Neural progenitor cell (in vitro differentiated cells): ENCODE data around the gene ITGBL1. TPM values are rescaled to one million over a fixed set of nuclear protein-coding genes. Genes with fewer than 3 reads are reported as not detected.

Experiments used
- DNase-seq: peaks from one replicate; pipeline ENCODE4 v3.0.0-alpha.2; 2016; ENCODE audit warnings: low spot score
- H2AFZ ChIP-seq: fragments of 200-600 bp; sonication (generic); replicated peaks from 2 replicates; pipeline ENCODE4 v1.6.1; 2016; ENCODE audit warnings: antibody characterized with exemption
- H3F3A ChIP-seq: fragments of 200-600 bp; sonication (generic); 2 replicates; pipeline ENCODE4 v1.6.1; 2016; ENCODE audit warnings: antibody characterized with exemption, low read depth
- H3K27ac ChIP-seq: fragments of 200-600 bp; sonication (generic); 2 replicates; pipeline ENCODE4 v1.5.1; 2016; ENCODE audit warnings: mild to moderate bottlenecking
- H3K27me3 ChIP-seq: fragments of 200-600 bp; sonication (generic); 2 replicates; pipeline ENCODE4 v1.6.1; 2016; ENCODE audit warnings: mild to moderate bottlenecking, moderate library complexity
- H3K36me3 ChIP-seq: fragments of 200-600 bp; sonication (generic); 2 replicates; pipeline ENCODE4 v1.5.1; 2016
- H3K4me1 ChIP-seq: fragments of 200-600 bp; sonication (generic); 2 replicates; pipeline ENCODE4 v1.6.1; 2016; ENCODE audit warnings: mixed run types
- H3K4me2 ChIP-seq: fragments of 200-600 bp; sonication (generic); 2 replicates; pipeline ENCODE4 v1.6.1; 2016
- H3K4me3 ChIP-seq: fragments of 200-600 bp; sonication (generic); 2 replicates; pipeline ENCODE4 v1.5.1; 2016
- H3K79me2 ChIP-seq: fragments of 200-600 bp; sonication (generic); 2 replicates; pipeline ENCODE4 v1.6.1; 2016; ENCODE audit warnings: low read depth
- H3K9ac ChIP-seq: fragments of 200-600 bp; sonication (generic); 2 replicates; pipeline ENCODE4 v1.6.1; 2016
- H3K9me3 ChIP-seq: fragments of 200-600 bp; sonication (generic); 2 replicates; pipeline ENCODE4 v1.5.1; 2016; ENCODE audit warnings: low read depth
- H4K20me1 ChIP-seq: fragments of 200-600 bp; sonication (generic); 2 replicates; pipeline ENCODE4 v1.6.1; 2016; ENCODE audit warnings: low read depth
- H3K27ac Mint-ChIP-seq: 3 replicates; pipeline ENCODE4 v1.8.0; 2021; ENCODE audit warnings: mixed read lengths
- H3K27me3 Mint-ChIP-seq: 2 replicates; pipeline ENCODE4 v1.8.0; 2022; ENCODE audit warnings: low read depth, mild to moderate bottlenecking, inconsistent platforms, moderate library complexity, mixed read lengths; ENCODE audit not compliant: insufficient read depth
- H3K36me3 Mint-ChIP-seq: 3 replicates; pipeline ENCODE4 v1.8.0; 2021; ENCODE audit warnings: mixed read lengths
- H3K4me1 Mint-ChIP-seq: 3 replicates; pipeline ENCODE4 v1.8.0; 2021; ENCODE audit warnings: mixed read lengths
- H3K4me3 Mint-ChIP-seq: 3 replicates; pipeline ENCODE4 v1.8.0; 2021; ENCODE audit warnings: mild to moderate bottlenecking, moderate library complexity, mixed read lengths
- H3K9me3 Mint-ChIP-seq: 3 replicates; pipeline ENCODE4 v1.8.0; 2020; ENCODE audit warnings: mixed read lengths
- CTCF ChIP-seq: fragments of 200-600 bp; sonication (generic); IDR thresholded peaks from 2 replicates; pipeline ENCODE4 v1.5.1; 2017; ENCODE audit warnings: antibody characterized with exemption, mild to moderate bottlenecking
- EZH2 ChIP-seq: fragments of 200-600 bp; sonication (generic); IDR thresholded peaks from 2 replicates; pipeline ENCODE4 v1.6.1; 2017; ENCODE audit warnings: antibody characterized with exemption, mild to moderate bottlenecking, moderate library complexity
- EZH2phosphoT487 ChIP-seq: fragments of 200-600 bp; sonication (generic); IDR thresholded peaks from 2 replicates; pipeline ENCODE4 v1.6.1; 2017; ENCODE audit warnings: antibody characterized with exemption
- total RNA-seq: library from RNA; depleted of rRNA; stranded (reverse); fragments of >200 nt; gene quantifications from 2 replicates; pipeline ENCODE4 v1.2.3, GENCODE V29; 2015; ENCODE audit warnings: low replicate concordance

ITGBL1 gene
- total RNA-seq, 1 donor from 2014 or later = not detected

- Mint-ChIP-seq H3K36me3 (no peaks in the 10 kb centered on the region), H3K27me3 (no peaks in the 10 kb centered on the region), H3K27ac (no peak overlapping the region), H3K4me3 (no peak overlapping the region), H3K9me3 (no peaks in the 10 kb centered on the region), H3K4me1 (peaks cover 3% of the 10 kb centered on the region)
- no peaks in the 10 kb centered on the region for H3F3A ChIP-seq
- no peak overlapping the region for H3K27ac ChIP-seq
- no peaks in the 10 kb centered on the region for H3K4me1 ChIP-seq
- peak; percentile 9 for TF ChIP-seq CTCF
- TF ChIP-seq EZH2phosphoT487 = no peak
- no peak overlapping the region for H3K4me2 ChIP-seq
- H2AFZ ChIP-seq = no peak overlapping the region
- no peaks in the 10 kb centered on the region for H3K9me3 ChIP-seq
- no peak overlapping the region for H3K9ac ChIP-seq
- no peaks in the 10 kb centered on the region for H3K36me3 ChIP-seq
- no peaks in the 10 kb centered on the region for H3K27me3 ChIP-seq
- H3K79me2 ChIP-seq = no peaks in the 10 kb centered on the region
- no peaks in the 10 kb centered on the region for H4K20me1 ChIP-seq
- DNase-seq = no peak
- no peak overlapping the region for H3K4me3 ChIP-seq
These were observed 1.3 kb downstream of the ITGBL1 start for GRCh38 chr13:101453784-101454201.

- TF ChIP-seq CTCF (no peak), EZH2 (no peak), EZH2phosphoT487 (no peak)
- no peaks in the 10 kb centered on the region for H3K9me3 ChIP-seq
- no peaks in the 10 kb centered on the region for H3K9me3 Mint-ChIP-seq
- no peaks in the 10 kb centered on the region for H3F3A ChIP-seq
- no peaks in the 10 kb centered on the region for H3K27me3 ChIP-seq
- H3K36me3 Mint-ChIP-seq = no peaks in the 10 kb centered on the region
- peaks cover 3% of the 10 kb centered on the region for H3K4me1 Mint-ChIP-seq
- no peaks in the 10 kb centered on the region for H3K4me1 ChIP-seq
- H3K36me3 ChIP-seq = no peaks in the 10 kb centered on the region
- H3K27me3 Mint-ChIP-seq = no peaks in the 10 kb centered on the region
- no peak overlapping the region for H3K27ac Mint-ChIP-seq
- no peak overlapping the region for H3K27ac ChIP-seq
- H3K4me3 ChIP-seq = no peak overlapping the region
- no peak overlapping the region for H3K9ac ChIP-seq
- H4K20me1 ChIP-seq = no peaks in the 10 kb centered on the region
- H3K79me2 ChIP-seq = no peaks in the 10 kb centered on the region
- H3K4me3 Mint-ChIP-seq = no peak overlapping the region
- H2AFZ ChIP-seq = no peak overlapping the region
- H3K4me2 ChIP-seq = no peak overlapping the region
- DNase-seq = no peak
These were observed 2.3 kb downstream of the ITGBL1 start for GRCh38 chr13:101454767-101455166.

GRCh38 chr13:101455863-101456262 lies 3.4 kb downstream of the ITGBL1 start:
- no peaks in the 10 kb centered on the region for H3K36me3 Mint-ChIP-seq
- Histone ChIP-seq H3K9ac (no peak overlapping the region), H3K9me3 (no peaks in the 10 kb centered on the region), H3K4me1 (no peaks in the 10 kb centered on the region), H3K27me3 (no peaks in the 10 kb centered on the region), H3K4me2 (no peak overlapping the region), H3K4me3 (no peak overlapping the region), H3K36me3 (no peaks in the 10 kb centered on the region), H3K27ac (no peak overlapping the region), H2AFZ (no peak overlapping the region), H4K20me1 (no peaks in the 10 kb centered on the region), H3K79me2 (no peaks in the 10 kb centered on the region), H3F3A (no peaks in the 10 kb centered on the region)
- TF ChIP-seq EZH2 (no peak), EZH2phosphoT487 (no peak), CTCF (no peak)
- no peaks in the 10 kb centered on the region for H3K27me3 Mint-ChIP-seq
- H3K9me3 Mint-ChIP-seq = no peaks in the 10 kb centered on the region
- no peak overlapping the region for H3K4me3 Mint-ChIP-seq
- H3K27ac Mint-ChIP-seq = no peak overlapping the region
- H3K4me1 Mint-ChIP-seq = peaks cover 3% of the 10 kb centered on the region
- DNase-seq = no peak
